ENCODE data around the gene DNAAF1.
"Not testable (repeated sequence)": the region's sequence is repeated elsewhere in the genome, so short reads cannot be mapped to it uniquely, and the experiment has no call there.

DNAAF1 gene

DNA sequence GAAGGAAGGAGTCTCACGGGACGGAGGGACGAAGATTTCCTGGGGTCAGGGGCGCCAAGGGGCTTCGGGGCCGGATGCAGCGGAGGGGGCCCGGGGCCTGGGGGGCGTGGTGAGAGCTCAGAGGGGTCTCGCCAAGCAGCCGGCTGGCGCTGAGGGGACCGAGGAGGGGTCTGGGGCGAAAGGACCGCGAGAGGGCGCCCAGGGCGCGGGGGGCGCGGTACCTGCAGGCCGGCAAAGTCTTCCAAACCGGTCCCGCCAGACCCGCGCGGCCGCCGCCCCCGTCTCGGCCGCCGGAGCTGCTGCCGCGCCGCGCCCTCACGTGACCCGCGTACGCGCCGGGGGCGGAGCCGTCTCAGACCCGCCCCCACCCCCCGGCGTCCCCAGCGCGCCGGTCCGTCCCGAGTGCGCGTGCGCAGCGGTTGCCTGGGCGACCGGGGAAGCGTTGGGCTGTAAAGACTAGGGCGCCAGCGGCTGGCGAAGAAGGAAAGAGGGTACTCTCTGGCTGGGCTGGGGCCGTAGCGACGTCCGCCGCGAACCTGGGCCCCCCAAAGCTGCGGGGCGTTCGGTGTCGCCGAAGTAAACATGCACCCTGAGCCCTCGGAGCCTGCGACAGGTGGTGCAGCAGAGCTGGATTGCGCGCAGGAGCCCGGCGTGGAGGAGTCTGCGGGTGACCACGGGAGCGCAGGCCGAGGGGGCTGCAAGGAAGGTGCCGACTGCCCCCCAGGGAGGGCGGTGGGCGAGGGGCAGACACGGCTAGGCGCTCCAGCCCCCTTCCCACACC lies at the start of gene DNAAF1, which contains the start of gene HSDL1:
DNAAF1 (plus strand) TSS at position 450 of the 781 bp plus-strand sequence; CDS start at position 583, 133 bp downstream.
HSDL1 (minus strand) TSS at position 319 of the 781 bp plus-strand sequence. CDS start 13,856 bp downstream, outside the sequence.
- peak; percentile 92 for DNase-seq (ENCODE audit: low spot score)

DNA sequence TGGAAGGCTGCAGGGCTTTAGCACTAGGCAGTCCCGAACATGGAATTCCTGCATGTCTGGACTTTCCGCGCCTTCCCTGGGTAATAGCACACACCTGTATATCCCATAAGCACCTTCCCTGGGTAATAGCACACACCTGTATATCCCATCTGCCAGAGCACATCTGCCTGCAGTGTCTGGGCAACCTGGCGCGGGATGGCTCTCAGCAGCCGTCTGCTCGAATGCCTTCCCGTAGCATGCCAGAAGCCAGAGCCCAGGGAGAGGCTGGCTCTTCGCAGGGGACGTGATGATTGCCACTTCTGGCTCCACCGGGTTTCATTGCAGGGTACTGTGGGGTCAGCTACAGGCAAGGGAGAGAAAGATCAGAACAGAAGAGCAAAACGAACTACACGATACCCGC lies 49.6 kb upstream of the DNAAF1 start:
- DNase-seq (ENCODE audit: low spot score): no peak

DNA sequence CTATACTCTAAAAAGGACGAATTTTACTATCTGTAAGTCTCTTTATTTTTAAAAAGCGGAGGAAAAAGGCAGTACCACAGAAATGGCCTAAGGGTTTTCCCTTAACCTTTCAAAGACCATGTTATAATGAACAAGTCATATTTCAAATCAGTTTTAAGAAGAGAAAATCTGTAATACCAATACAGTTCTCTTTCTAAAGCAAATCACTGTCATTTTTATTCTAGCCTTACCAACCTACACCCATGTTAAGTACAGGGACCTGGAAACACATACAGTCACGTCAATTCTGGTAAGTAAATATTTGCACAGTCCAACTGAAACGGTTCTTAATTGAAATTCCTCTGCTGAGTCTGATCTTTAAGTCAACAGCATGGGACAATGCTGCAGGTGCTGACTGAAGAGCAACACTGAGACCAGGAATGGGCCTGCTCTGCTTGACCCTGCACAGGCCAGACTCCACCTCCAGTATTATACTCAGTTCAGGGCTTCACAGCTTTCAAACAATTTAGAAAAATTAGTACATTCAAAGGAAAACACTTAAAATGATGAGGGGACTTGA lies 48.6 kb upstream of the DNAAF1 start:
- DNase-seq (ENCODE audit: low spot score): peak; percentile 59

DNA sequence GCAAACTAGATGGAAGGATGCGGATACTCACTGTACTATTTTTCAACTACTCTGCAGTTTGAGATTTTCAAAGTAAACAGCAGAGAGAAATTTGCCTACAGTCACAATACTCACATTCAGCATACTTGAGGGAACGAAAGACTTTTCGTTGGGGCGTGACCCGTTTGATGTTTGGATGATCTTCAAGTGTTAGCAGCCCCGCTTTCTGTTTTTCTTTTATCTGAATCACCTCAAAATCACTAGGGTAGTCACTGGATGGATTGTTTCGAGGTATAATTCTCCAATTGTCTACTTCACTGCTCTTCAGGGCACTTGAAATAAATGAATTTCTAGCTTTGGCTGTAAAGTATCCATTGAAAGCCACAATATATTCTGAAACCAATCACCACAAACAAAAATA lies 46.2 kb upstream of the DNAAF1 start:
- DNase-seq (ENCODE audit: low spot score): no peak

DNA sequence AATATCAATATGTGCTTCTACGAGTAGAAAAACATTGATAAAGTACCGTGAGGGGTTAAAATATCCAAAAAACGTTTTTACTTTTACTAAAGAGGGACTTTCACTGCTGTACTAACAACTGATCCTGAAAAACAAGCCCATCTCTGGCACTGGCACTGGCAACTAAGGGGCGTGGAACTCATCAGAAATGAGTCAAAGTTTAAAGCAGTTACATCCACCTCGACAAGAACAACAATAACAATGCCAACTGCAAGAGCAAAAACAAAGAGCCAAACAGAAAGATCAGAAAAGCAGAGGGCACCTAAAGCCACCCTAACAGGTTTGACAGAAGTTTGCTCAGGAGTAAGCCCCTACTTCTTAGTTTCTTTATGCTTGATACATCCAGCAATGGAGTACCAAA lies 41.4 kb upstream of the DNAAF1 start:
- no peak for DNase-seq (ENCODE audit: low spot score)

DNA sequence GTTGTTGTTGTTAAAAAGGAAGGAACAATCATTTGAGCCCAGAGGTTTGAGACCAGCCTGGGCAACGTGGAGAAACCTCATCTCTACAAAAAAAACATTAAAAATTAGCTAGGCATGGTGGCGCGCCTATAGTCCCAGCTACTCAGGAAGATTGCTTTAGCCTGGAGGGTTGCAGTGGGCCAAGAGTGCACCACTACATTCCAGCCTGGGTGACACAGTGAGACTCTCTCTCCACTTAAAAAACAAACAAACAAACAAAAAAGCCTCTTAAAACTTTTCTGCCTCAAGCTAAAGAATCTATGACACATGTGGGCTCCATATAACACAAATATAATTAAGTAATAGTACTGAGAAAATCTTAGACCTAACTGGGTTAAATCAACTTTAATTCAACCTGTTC lies 40.9 kb upstream of the DNAAF1 start:
- DNase-seq (ENCODE audit: low spot score): no peak

DNA sequence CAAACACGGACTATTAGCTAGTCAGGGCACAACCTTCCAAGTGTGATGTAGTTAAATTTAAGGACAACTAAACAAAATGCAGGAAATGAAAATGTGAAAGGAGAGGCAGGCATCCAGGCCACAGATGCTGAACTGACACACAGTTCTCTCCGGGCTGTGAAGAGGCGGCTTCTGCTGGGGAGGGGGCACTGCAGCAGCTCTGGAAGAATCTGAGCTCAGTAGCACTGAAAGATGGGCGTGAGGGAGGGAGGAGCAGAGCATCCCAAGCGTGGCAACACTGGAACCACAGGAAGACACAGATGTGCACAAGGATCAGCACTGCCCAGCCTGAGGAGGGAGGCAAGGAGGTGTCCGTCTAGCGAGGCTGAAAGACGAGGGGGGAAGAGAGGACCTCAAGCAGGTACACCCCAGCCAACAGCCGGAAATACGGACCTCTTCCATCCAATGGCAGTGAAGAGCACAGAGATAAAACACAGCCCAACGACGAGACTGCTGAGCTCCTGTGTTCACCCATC lies 39.8 kb upstream of the DNAAF1 start:
- no peak for DNase-seq (ENCODE audit: low spot score)

DNA sequence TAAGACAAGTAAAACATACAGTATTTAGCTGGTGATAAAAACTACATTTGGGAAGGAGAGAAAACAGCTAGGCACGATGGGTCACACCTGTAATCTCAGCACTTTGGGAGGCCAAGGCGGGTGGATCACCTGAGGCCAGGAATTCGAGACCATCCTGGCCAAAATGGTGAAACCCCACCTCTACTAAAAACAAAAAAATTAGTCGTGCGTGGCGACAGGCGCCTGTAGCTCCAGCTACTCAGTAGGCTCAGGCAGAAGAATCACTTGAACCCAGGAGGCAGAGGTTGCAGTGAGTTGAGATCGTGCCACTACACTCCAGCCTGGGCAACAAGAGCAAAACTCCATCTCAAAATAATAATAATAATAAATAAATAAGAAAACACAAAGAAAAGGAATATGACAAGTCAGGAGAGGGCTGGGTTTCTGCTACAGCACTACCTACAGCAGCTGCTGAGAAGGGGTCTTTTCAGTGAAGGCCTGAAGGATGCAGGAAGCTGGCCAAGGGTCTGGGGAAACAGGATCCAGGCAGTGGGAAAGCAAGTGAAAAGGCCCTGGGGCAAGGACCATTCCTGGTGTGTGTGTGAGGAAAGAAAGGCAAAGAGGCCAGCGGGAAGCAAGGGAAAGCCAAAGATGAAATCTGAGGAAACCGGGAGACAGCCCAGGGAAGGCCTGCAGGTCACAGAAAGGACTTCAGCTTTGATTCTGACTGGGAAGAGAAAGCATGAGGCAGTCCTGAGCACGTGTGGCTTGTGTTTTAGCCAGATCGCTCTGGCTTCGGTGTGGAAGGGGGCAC lies 39.0 kb upstream of the DNAAF1 start:
- no peak for DNase-seq (ENCODE audit: low spot score)

DNA sequence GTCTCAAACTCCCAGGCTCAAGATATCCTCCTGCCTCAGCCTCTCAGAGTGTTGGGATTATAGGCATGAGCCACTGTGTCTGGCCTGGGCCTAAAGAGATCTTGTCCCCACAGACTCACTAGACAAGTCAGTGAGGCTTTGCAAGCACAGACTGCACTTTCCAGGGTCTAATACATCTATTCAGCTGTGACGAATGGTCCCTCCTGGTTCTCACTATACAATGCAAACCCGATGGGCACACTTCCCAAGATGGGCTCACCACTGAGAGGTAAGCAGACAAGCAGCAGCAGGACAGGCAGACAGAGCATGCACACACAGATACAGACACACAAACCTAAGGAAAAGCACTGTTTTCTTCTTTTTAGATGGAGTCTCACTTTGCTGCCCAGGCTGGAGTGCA lies 37.2 kb upstream of the DNAAF1 start:
- no peak for DNase-seq (ENCODE audit: low spot score)

DNA sequence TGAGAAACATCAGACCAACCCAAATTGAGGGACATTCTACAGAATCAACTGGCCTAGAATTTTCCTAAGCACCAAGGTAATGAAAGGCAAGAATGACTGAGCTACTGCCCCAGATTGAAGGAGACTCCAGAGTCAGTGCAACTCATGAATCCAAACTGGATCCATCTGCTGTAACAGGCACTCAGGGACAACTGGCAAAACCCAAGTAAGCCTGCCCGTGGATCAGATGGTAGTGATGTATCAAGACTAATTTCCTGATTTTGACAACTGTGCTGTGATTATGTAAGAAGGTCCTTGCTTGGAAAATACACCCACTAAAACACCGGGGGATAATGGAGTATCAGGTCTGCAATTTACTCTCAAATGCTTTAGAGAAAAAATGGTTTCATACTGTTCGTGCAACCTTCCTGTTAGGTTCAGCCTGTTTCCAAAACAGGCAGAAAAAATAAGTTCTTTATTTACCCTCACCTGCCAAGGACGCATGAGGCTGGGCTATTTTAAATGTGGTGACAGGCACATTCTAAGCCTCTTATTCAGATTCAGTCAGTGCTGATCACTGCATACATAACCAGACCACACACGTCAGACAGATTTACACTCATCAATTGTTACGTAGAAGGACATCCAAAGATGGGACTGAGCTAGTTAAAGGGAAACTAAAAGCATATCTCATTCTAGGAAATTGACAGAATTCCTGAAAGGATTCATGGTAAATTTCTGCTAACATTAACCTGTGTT lies 35.3 kb upstream of the DNAAF1 start:
- no peak for DNase-seq (ENCODE audit: low spot score)

DNA sequence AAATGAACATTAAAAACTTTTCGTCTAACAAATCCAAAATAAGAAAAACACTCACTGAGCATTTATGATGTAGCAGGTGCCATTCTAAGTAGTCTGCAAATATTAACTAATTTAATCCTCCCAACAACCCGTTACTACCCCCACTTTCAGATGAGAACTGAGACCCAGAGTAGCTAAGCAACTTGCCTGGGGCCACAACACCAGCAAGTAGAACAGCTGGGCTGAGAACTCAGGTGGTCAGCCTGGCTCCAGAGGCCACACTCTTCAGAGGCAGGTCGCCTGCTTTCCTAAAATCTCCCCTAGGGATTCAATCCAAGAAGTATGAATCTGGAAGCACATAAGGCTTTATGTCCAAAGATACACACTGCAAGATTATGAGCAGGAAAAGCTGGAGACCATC lies 34.6 kb upstream of the DNAAF1 start:
- DNase-seq (ENCODE audit: low spot score): no peak

DNA sequence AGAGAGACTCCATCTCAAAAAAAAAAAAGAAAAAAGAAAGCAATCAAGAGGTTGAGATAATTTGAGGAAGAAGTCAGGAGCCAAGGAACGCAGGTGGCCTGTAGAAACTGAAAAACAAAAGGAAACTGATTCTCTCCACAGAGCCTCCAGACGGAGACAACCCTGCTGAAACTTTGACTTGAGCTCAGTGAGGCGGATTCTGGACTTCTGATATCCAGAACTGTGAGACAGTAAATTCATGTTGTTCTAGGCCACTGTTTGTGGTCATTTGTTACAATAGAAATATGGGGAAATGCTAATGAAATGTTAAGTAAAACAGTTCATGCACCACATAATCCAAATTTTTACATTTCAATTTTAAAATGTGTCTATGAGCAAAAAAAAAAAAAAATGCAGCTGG lies 33.6 kb upstream of the DNAAF1 start:
- no peak for DNase-seq (ENCODE audit: low spot score)

DNA sequence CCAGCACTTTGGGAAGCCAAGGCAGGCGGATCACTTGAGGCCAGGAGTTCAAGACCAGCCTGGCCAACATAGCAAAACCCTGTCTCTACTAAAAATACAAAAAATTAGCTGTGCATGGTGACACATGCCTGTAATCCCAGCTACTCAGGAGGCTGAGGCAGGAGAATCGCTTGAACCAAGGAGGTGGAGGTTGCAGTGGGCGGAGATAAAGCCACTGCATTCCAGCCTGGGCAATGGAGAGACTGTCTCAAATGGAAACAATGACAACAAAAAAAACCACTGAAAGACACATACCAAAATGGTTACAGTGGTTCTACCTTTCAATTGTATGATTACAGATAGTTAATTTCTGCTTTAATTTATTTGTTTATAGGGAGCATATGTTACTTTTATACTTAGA lies 33.2 kb upstream of the DNAAF1 start:
- not testable (repeated sequence) for DNase-seq (ENCODE audit: low spot score)

DNA sequence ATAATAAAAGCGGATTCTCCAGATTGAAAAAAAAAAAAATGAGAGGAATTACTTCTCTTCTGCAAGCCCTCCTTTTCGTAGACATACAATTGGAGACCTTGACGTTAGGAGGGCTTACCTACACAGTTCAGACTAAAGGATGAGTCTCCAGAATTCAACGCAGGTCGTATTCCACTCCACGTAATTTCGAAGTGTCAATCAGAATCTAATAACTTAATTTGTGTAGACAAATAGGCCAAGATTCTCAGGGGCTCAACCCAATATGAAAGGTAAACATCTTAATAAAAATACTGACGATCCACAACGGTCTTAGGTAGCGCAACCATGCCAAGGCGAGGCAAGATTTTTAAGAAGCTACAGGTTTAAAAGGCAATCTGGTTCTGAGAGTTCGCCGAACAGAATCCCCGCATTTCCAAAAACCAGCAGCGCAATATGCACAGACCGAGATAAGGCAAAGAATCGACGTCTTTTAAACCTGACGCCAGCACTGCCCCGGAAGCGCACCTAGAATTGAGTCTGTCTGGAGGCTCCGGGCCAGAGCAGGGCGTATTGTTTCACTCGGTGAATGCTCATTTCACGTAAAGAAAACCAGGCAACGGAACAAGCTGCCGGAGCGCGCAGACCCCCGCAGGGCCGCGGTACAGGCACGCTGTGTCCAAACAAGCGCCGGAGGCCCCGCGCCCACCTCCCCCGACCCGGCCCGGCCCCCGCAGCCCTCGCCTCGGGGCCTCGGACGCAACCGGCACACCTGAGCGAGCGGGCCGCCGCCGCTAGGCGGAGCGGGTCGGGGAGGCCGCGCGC lies 29.0 kb upstream of the DNAAF1 start:
- peak; percentile 37 for DNase-seq (ENCODE audit: low spot score)

DNA sequence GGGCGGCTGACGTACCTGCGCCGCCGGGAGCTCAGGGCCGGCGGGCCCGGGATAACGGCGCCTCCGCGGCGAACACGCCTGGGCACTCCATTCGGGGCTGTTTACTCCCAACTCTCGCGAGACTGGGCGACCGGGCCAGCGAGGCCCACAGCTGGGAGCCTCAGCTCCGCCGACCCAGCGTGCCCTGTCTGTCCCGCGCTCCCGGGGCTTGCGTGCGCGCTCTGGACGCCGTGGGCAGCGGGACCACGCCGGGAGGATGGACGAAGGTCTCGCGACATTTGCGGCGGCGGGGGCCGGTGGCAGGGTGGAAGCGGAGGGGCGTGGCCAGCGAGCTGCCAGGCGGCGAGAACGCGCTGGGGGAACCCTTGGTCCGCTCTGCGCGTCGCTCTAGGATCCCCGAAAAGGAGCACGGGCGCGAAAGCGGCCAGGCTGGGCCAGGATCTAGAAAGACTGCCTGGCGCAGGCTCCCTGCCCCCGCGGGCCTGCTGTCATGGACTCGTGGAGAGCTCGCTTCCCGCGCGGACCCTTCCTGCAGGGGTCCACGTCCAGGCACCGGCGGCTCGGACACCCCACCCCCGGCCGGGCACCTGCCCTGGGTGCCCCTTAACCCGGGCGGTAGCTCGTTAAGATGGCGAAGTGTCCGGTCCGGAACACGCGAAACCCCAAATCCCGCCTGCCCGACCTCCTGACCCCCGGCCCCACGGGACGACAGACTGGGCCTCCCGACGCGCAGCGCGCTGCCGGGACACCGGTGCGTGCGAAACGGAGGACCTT lies 28.2 kb upstream of the DNAAF1 start, which contains the start of gene MBTPS1:
MBTPS1 (minus strand) TSS at position 223 of the 774 bp plus-strand sequence. CDS start 15,159 bp downstream, outside the sequence.
- DNase-seq (ENCODE audit: low spot score): peak; percentile 95

DNA sequence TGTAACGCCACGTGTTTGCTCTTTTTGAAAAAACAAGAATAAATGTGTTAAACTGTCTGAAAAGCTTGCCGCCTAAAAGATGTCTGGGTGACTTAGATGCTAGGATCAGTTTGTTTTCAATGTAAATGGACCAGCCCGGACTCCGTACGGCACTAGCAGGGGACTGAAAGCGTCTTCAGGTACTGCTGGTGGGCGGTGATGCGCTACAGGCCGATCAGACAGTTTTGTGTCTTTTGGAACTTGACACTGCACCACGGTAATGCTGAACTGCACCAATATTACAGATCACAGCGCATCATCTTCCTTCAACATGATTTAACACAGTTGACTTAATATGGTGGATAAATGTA lies 27.6 kb upstream of the DNAAF1 start:
- no peak for DNase-seq (ENCODE audit: low spot score)

DNA sequence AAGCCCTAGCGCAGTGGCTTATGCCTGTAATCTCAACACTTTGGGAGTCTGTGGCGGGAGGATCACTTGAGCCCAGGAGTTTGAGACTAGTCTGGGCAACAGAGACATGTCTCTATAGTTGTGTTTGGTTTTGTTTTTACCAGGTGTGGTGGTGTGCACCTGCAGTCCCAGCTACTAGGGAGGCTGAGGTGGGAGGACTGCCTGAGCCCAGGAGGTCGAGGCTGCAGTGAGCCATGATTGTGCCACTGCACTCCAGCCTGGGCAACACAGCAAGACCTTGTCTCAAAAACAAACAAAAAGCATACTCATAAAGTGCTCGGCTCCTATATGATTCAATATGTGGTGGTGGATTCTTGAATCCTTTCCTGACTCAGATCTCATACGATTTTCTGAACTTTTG lies 26.8 kb upstream of the DNAAF1 start:
- not testable (repeated sequence) for DNase-seq (ENCODE audit: low spot score)

DNA sequence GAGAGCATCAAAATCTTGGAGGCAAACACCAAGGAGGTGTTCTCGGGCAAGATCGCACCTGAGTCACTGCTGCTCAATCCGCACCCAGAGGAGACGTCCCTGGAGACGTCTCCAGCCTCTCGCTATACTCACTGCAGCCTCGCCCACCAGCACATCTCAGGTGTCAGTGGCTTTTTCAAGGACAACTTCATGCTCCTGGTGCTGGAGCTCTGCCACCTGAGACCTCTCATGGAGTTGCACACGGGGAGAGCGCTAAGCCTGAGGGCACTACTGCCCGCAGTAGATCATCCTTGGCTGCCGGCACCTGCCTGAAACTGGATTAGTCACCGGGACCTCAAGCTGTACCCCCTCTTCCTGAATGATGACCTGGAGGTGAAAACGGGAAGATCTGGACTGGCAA lies 25.7 kb upstream of the DNAAF1 start:
- no peak for DNase-seq (ENCODE audit: low spot score)

DNA sequence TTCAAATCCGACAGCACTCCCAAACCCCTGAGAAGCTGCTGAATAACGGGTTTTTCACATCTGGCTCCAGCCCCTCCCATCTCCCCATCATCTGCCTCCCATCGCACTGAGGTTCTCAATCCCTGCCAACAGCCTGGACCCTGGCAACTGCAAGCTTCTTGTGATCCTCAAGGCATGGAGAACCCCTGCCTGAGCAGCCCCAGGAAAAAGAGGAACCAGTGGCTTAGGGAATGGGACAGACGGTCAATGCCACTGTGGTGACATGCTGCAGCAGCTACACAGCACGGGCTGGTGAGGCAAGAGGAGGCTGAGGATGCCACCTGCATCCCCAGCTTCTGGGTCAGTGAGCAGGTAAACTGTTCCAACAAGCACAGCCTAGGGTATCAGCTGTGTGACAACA lies 25.1 kb upstream of the DNAAF1 start:
- DNase-seq (ENCODE audit: low spot score): no peak

DNA sequence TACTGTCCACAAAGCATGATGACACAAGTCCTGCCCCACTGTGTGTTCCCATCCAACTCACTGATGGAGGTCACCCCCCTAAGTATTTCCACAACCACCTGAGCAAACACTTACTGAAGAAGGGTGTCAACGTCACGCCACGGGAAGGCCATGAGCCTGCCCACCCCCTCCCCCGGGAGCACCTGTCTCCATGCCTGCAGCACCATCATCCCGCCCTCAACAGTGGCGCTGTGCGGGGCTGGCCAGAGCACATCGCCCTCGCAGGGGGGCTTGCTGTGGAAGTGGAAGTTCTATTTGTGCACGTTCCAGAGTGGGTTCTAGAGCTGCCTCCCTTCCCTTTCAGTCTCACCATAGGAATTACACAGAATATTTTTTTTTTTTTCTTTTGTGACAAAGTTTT lies 24.1 kb upstream of the DNAAF1 start:
- DNase-seq (ENCODE audit: low spot score): no peak

Data from HuH-7.5 (cell line).